Omental fat pad (tissue), 4 donors: ENCODE measurements around the gene SYAP1. TPM values are rescaled to one million over a fixed set of nuclear protein-coding genes. Genes with fewer than 3 reads are reported as not detected.
"Not testable (repeated sequence)": the region's sequence is repeated elsewhere in the genome, so short reads cannot be mapped to it uniquely, and the experiment has no call there.

ENCODE experiments used
- ATAC-seq: fragments of 150-250 bp; one replicate; pipeline ENCODE4 v1.9.1; 2016; ENCODE audit warnings: mild to moderate bottlenecking, moderate library complexity; ENCODE audit not compliant: low FRiP score
- DNase-seq: peaks from one replicate; pipeline ENCODE4 v3.0.0-alpha.2; 2019; ENCODE audit warnings: low spot score
- total RNA-seq, 4 donors: library from RNA; depleted of rRNA; stranded (reverse); fragments of >200 nt; gene quantifications; one replicate each; pipeline ENCODE4 v1.1.0, GENCODE V29; 2016
- TF ChIP-seq, protein P1 (sequence below), 3 donors: fragments of 450-650 bp; IDR thresholded peaks; one replicate each; pipeline ENCODE4 v1.5.1; 2016 to 2017; ENCODE audit warnings: antibody characterized with exemption in 3 of 3, mild to moderate bottlenecking in 3 of 3, moderate library complexity in 2 of 3

Gene SYAP1
- total RNA-seq, 4 donors from 2014 or later: 15.0 to 33.5 (median 25.1) TPM

GRCh38 chrX:16711219-16711811 lies 8.1 kb upstream of the SYAP1 start:
- DNase-seq (no peak), ATAC-seq (peak; percentile 16)
- TF ChIP-seq, protein P1, sequence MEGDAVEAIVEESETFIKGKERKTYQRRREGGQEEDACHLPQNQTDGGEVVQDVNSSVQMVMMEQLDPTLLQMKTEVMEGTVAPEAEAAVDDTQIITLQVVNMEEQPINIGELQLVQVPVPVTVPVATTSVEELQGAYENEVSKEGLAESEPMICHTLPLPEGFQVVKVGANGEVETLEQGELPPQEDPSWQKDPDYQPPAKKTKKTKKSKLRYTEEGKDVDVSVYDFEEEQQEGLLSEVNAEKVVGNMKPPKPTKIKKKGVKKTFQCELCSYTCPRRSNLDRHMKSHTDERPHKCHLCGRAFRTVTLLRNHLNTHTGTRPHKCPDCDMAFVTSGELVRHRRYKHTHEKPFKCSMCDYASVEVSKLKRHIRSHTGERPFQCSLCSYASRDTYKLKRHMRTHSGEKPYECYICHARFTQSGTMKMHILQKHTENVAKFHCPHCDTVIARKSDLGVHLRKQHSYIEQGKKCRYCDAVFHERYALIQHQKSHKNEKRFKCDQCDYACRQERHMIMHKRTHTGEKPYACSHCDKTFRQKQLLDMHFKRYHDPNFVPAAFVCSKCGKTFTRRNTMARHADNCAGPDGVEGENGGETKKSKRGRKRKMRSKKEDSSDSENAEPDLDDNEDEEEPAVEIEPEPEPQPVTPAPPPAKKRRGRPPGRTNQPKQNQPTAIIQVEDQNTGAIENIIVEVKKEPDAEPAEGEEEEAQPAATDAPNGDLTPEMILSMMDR (IDR thresholded peaks at IDR 0.05): no peak

GRCh38 chrX:16711893-16712547 lies 7.4 kb upstream of the SYAP1 start:
- ATAC-seq (peak; percentile 68), DNase-seq (no peak)
- TF ChIP-seq, protein P1 (IDR thresholded peaks at IDR 0.05): no peak

- TF ChIP-seq, protein P1 (IDR thresholded peaks at IDR 0.05): no peak
- ATAC-seq (peak; percentile 71), DNase-seq (no peak)
Measured at GRCh38 chrX:16712548-16713155, 6.8 kb upstream of the SYAP1 start, which contains the start of gene CTPS2. Gene CTPS2 (minus strand): TSS chrX:16712669. CDS start chrX:16702902, 9,767 bp downstream.

DNA sequence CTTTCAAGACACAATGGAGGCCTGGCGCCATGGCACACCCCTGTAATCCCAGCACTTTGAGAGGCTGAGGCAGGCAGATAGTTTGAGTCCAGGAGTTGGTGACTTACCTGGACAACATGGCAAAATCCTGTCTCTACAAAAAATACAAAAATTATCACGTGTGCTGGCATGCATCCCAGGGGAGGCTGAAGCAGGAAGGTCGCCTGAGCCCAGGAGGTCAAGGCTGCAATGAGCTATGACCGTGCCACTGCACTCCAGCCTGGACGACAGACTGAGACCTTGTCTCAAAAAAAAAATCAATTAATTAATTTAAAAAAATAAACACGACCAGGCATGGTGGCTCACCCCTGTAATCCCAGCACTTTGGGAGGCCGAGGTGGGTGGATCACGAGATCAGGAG lies 4.9 kb upstream of the SYAP1 start:
- DNase-seq (no peak), ATAC-seq (no peak)
- TF ChIP-seq, protein P1 (IDR thresholded peaks at IDR 0.05): no peak

DNA sequence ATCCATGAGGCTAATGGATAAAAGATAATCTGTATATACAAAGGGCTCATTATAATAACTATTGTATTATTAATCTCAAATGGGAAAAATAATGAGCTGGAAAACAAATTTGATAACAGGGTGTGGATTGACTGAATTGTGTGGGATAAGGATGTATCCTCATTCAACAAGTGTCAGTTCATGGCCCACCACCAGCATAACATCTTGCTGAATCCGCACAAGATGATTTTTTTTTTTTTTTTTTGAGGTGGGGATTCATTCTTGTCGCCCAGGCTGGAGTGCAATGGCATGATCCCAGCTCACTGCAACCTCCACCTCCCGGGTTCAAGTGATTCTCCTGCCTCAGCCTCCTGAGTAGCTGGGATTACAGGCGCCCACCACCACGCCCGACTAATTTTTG lies 3.8 kb upstream of the SYAP1 start:
- ATAC-seq, DNase-seq: not testable (repeated sequence)

DNA sequence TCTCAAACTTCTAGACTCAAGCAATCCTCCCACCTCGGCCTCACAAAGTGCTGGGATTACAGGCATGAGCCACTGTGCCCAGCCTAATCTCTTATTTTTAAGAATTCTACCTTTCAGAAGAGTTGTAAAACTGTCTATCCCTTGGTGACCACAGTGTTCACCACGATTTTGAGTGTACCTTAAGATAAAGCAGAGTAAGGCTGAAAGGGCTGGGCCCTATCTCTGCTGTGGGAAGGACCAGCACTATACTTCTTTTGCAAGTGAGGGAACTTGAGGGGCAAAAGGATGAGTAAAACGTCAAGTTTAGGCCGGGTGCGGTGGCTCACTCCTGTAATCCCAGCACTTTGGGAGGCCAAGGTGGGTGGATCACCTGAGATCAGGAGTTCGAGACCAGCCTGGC lies 3.0 kb upstream of the SYAP1 start:
- not testable (repeated sequence) for DNase-seq, ATAC-seq

- no peak for ATAC-seq
- TF ChIP-seq, protein P1 (IDR thresholded peaks at IDR 0.05): no peak
- no peak for DNase-seq
Measured at GRCh38 chrX:16718824-16719333, 533 bp upstream of the SYAP1 start.

GRCh38 chrX:16722481-16722880 lies 3.1 kb downstream of the SYAP1 start:
- DNase-seq (no peak), ATAC-seq (no peak)
- TF ChIP-seq, protein P1 (IDR thresholded peaks at IDR 0.05): no peak
